Measurements from ENCODE around the gene ASCC2.

GRCh38 chr22:29742326-29742725 lies 95.7 kb downstream of the ASCC2 start:
- no peak for TF ChIP-seq EGR1 (IDR thresholded peaks at IDR 0.05)
- no peak for TF ChIP-seq CREB1 (IDR thresholded peaks at IDR 0.05; ENCODE audit: low read depth)
- no peak for TF ChIP-seq TCF12 (IDR thresholded peaks at IDR 0.05; ENCODE audit: low read depth)
- no peak for TF ChIP-seq RAD21 (IDR thresholded peaks at IDR 0.05; ENCODE audit: low read depth)
- no peak for TF ChIP-seq CEBPB (IDR thresholded peaks at IDR 0.05)
- TF ChIP-seq FOXM1 (IDR thresholded peaks at IDR 0.05; ENCODE audit: borderline replicate concordance, low read depth) = no peak
- TF ChIP-seq EP300 (IDR thresholded peaks at IDR 0.05; ENCODE audit: borderline replicate concordance) = no peak
- no peak for TF ChIP-seq REST (IDR thresholded peaks at IDR 0.05; ENCODE audit: low read depth)
